Measurements from ENCODE around the gene PDE9A.
"Not testable (repeated sequence)": the region's sequence is repeated elsewhere in the genome, so short reads cannot be mapped to it uniquely, and the experiment has no call there.

The PDE9A gene

DNA sequence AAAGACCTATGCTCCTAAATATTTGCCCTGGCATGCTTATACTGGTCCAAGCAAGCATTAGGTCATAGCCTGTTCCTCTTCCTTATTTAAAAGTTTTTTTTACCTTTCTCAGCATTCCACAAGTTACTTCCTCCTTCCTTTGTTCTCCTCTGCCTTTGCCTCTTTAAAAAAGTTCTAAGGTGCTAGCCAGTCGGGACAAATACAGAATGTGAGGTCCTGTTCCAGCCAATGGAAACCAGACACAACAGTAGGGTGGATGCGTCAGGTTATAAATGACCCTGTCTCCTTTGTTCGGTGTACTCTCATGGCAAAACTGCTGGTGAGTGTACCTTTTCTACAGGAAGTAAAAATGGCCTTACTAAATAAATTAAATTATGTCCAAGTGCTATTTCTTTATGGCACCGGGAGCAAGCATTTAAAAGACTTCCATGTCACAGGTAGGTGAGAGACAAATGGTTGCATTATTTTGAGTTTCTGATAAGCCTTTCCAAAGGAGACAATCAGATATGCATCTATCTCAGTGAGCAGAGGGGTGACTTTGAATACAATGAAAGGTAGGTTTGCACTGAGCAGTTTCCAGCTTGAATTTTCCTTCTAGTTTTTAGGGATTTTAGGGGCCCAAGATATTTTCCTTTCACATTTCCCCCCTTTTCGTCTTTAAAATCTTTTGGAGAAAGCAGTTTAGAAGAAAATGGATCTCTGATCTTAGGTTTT is 159.3 kb downstream of the PDE9A start:
- not testable (repeated sequence) for H3K36me3 ChIP-seq (ENCODE audit: control insufficient read depth, insufficient read depth, low read length); H3K4me1 ChIP-seq (ENCODE audit: control insufficient read depth, insufficient read depth, low read length); H3K27me3 ChIP-seq (ENCODE audit: control insufficient read depth, insufficient read depth, low read length); H3K27ac ChIP-seq (ENCODE audit: low read length); H3K4me3 ChIP-seq (ENCODE audit: low read length); DNase-seq (ENCODE audit: low read depth, low spot score); H3K9me3 ChIP-seq (ENCODE audit: control insufficient read depth, insufficient read depth, low read length)
- no CpG with 5 or more reads among the region's 5 CpGs for WGBS (ENCODE audit: insufficient coverage, insufficient read length)

DNA sequence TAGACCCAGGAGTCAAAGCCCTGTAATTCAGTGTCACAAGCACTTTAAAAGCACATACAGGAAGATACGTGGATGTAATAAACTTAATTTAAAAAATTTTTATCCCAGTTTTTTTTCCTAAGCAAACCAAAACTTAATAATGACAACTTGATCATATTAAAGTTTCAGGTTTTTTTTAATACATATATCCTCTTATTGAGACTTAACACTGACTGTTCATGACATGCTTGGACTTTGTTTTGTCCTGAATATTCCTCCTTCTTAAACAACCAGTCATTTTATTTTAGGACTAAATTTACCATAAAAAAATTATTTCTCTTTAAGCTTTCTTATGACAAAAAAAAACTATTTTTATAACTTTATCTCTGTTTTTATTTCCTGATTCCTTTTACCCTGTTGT is 161.8 kb downstream of the PDE9A start:
- H3K36me3 ChIP-seq (ENCODE audit: control insufficient read depth, insufficient read depth, low read length) = no peaks in the 10 kb centered on the region
- WGBS (ENCODE audit: insufficient coverage, insufficient read length) = no CpG with 5 or more reads among the region's 1 CpG
- no peak overlapping the region for H3K27ac ChIP-seq (ENCODE audit: low read length)
- no peaks in the 10 kb centered on the region for H3K27me3 ChIP-seq (ENCODE audit: control insufficient read depth, insufficient read depth, low read length)
- DNase-seq (ENCODE audit: low read depth, low spot score) = no peak
- H3K4me1 ChIP-seq (ENCODE audit: control insufficient read depth, insufficient read depth, low read length) = no peaks in the 10 kb centered on the region
- no peaks in the 10 kb centered on the region; the same call in 1 of the 2 replicates for H3K9me3 ChIP-seq (ENCODE audit: control insufficient read depth, insufficient read depth, low read length)
- H3K4me3 ChIP-seq (ENCODE audit: low read length) = no peak overlapping the region

DNA sequence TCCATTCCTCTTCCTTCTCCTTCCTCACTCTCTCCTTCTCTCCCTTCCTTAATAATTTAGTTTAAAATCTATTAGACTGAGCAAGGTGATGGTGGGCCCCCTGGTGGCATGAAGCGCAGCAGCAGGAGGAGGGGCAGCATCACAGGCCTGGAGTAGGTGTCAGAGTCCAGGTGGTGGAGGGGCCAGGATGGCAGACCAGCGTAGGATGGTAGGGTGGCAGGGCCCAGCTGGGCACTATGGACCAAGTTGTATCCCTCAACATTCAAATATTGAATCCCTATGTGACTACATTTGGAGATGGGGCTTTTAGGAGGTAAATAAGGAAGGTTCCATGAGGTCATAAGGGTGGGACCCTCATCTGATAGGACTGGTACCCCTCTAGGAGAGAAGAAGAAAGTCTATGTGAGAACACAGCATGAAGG is 164.9 kb downstream of the PDE9A start:
- no CpG with 5 or more reads among the region's 2 CpGs for WGBS (ENCODE audit: insufficient coverage, insufficient read length)
- Histone ChIP-seq H3K27ac (ENCODE audit: low read length) (no peak overlapping the region), H3K4me3 (ENCODE audit: low read length) (no peak overlapping the region), H3K9me3 (ENCODE audit: control insufficient read depth, insufficient read depth, low read length) (no peaks in the 10 kb centered on the region; the same call in 1 of the 2 replicates), H3K4me1 (ENCODE audit: control insufficient read depth, insufficient read depth, low read length) (no peaks in the 10 kb centered on the region), H3K36me3 (ENCODE audit: control insufficient read depth, insufficient read depth, low read length) (no peaks in the 10 kb centered on the region), H3K27me3 (ENCODE audit: control insufficient read depth, insufficient read depth, low read length) (no peaks in the 10 kb centered on the region)
- no peak for DNase-seq (ENCODE audit: low read depth, low spot score)

DNA sequence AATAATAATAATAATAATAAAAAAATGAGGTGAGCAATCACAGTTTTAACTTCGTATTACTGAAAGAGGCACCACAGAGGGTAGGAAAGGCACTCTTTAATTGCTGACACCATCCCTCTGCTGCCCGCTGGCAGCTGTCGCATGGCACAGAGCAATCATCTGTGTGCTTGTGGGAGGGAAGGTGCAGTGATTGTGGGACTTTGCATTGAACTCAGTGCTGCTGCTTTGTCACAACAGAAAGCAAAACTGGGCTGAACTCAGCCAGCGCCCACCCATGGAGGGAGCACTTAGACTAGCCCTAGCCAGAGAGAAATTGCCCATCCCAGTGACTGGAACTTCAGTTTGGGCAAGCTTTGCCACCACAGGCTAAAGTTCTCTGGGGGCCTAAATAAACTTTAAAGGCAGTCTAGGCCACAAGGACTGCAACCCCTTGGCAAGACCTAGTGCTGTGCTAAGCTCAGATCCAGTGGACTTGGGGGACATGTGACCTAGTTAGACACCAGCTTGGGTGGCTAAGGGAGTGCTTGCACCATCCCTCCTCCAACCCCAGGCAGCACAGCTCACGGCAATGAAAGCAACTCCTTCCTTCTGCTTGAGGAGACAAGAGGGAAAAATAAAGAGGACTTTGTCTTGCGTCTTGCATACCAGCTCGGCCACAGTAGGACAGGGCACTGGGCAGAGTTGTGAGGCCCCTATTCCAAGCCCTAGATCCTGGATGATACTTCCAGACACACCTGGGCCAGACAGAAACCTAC is 166.6 kb downstream of the PDE9A start:
- Histone ChIP-seq H3K36me3 (ENCODE audit: control insufficient read depth, insufficient read depth, low read length) (no peaks in the 10 kb centered on the region), H3K27me3 (ENCODE audit: control insufficient read depth, insufficient read depth, low read length) (no peaks in the 10 kb centered on the region), H3K4me1 (ENCODE audit: control insufficient read depth, insufficient read depth, low read length) (no peaks in the 10 kb centered on the region), H3K27ac (ENCODE audit: low read length) (no peak overlapping the region), H3K4me3 (ENCODE audit: low read length) (no peak overlapping the region), H3K9me3 (ENCODE audit: control insufficient read depth, insufficient read depth, low read length) (no peaks in the 10 kb centered on the region; the same call in 1 of the 2 replicates)
- WGBS (ENCODE audit: insufficient coverage, insufficient read length) = no CpG with 5 or more reads among the region's 7 CpGs
- DNase-seq (ENCODE audit: low read depth, low spot score) = no peak

DNA sequence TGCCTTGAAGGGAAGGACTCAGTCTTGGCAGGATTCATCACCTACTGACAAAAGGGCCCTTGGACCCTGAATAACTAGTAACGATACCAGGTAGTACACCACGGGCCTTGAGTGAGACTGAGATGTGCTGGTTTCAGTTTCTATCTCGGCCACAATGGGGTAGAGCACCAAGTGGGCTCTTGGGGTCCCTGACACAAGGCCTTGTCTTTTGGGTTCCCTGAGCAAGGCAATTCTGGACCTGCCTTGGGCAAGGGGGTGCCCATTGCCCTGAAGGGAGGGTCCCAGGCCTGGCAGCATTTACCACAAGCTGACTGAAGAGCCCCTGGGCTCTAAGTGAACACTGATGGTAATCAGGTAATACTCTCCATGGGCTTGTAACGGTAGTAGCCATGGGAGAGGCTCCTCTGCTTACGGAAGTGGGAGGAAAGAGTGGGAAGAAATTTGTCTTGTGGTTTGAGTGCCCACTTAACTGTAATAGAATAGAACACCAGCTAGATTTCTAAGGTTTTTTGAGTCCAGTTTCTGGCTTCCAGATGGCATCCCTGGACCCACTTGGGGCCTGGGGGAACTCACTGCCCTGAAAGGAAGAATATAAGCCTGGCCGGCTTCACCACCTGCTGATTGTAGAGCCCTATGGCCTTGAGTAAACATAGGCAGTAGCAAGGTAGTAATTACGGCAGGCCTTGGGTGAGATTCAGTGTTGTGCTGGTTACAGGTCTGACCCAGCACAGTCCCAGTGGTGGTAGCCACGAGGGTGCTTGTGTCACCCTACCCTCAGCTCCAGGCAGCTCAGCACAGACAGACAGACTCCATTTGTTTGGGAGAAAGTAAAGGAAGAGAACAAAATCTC is 167.4 kb downstream of the PDE9A start:
- Histone ChIP-seq H3K4me3 (ENCODE audit: low read length) (no peak overlapping the region), H3K9me3 (ENCODE audit: control insufficient read depth, insufficient read depth, low read length) (no peaks in the 10 kb centered on the region; the same call in 1 of the 2 replicates), H3K27ac (ENCODE audit: low read length) (no peak overlapping the region), H3K4me1 (ENCODE audit: control insufficient read depth, insufficient read depth, low read length) (no peaks in the 10 kb centered on the region), H3K27me3 (ENCODE audit: control insufficient read depth, insufficient read depth, low read length) (no peaks in the 10 kb centered on the region), H3K36me3 (ENCODE audit: control insufficient read depth, insufficient read depth, low read length) (no peaks in the 10 kb centered on the region)
- WGBS (ENCODE audit: insufficient coverage, insufficient read length) = no CpG with 5 or more reads among the region's 8 CpGs
- DNase-seq (ENCODE audit: low read depth, low spot score) = no peak

All from iPS DF 6.9 (cell line).